Peyer's patch (tissue), 4 donors: Measurements from ENCODE around the gene HSDL2. TPM values are rescaled to one million over a fixed set of nuclear protein-coding genes. Genes with fewer than 3 reads are reported as not detected.

Experiments used
- DNase-seq, 3 donors: peaks; one replicate each; pipeline ENCODE4 v3.0.0-alpha.2; 2017 to 2019
- H3K27ac ChIP-seq, 4 donors: fragments of 200-600 bp; sonication (generic); one replicate each; pipeline ENCODE4 v1.5.1; 2016 to 2019
- H3K27me3 ChIP-seq, 2 donors: fragments of 200-600 bp; sonication (generic); one replicate each; pipeline ENCODE4 v1.5.1; 2019
- H3K36me3 ChIP-seq, 3 donors: fragments of 200-600 bp; sonication (generic); one replicate each; pipeline ENCODE4 v1.5.1; 2016 to 2019
- H3K4me1 ChIP-seq, 4 donors: fragments of 200-600 bp; sonication (generic); one replicate each; pipeline ENCODE4 v1.5.1; 2016 to 2019
- H3K4me3 ChIP-seq, 4 donors: fragments of 200-600 bp; sonication (generic); 1 replicate in 3 of 4; 2 replicates in 1 of 4; pipeline ENCODE4 v1.5.1; 2016 to 2019; ENCODE audit warnings: mild to moderate bottlenecking in 1 of 4
- H3K9me3 ChIP-seq, 4 donors: fragments of 200-600 bp; sonication (generic); one replicate each; pipeline ENCODE4 v1.5.1; 2016 to 2019; ENCODE audit warnings: mild to moderate bottlenecking in 1 of 4
- POLR2A ChIP-seq, 2 donors: fragments of 450-650 bp; IDR thresholded peaks; one replicate each; pipeline ENCODE4 v1.5.1; 2017; ENCODE audit warnings: antibody characterized with exemption in 2 of 2, mild to moderate bottlenecking in 2 of 2, moderate library complexity in 2 of 2
- total RNA-seq, 4 donors: library from RNA; depleted of rRNA; stranded (reverse); fragments of >200 nt; gene quantifications; one replicate each; pipeline ENCODE4 v1.1.0, GENCODE V29; 2016
- TF ChIP-seq, protein P1 (sequence below), 6 experiments: fragments of 450-650 bp in 4 of 6; fragments of 200-600 bp in 2 of 6; sonication (generic) in 1 of 6; IDR thresholded peaks; one replicate each; pipeline ENCODE4 v1.5.1; 2017 to 2019; ENCODE audit warnings: antibody characterized with exemption in 6 of 6, mild to moderate bottlenecking in 3 of 6, moderate library complexity in 1 of 6

HSDL2 gene
- total RNA-seq, result 10 to 100 TPM; 23.6 to 60.7 (median 39.9) TPM

DNA sequence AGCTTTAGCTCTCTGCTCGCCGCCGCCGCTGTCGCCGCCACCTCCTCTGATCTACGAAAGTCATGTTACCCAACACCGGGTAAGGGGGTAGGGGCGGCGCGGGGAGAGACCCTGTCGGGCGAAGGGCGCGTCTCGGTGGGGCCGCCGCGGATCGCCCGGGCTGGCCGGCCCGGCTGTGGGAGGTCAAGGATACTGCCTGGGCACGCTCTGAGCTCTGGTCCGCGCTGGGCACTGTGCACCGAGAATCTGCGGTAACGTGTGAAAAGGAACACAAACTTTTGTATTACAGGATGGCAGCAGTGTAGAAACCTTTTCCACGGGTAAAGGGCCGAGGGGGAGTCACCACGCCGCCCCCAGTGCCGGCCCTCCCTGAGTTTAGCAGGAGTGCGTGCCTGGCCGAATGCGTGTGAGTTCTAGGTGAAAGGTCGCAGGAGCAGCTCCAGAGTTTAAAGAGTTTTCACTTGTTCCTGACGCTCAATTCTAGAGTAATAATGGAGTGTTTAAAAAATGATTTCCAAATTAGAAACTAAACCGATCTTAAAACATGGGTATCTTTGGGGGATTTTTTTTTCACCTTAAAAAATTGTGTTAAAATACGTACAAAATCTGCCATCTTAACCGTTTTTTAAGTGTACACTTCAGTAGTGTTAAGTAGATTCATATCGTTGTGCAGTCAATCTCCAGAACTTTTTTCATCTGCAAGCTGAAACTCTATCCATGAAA lies at the start of gene HSDL2:
Gene HSDL2 (plus strand): TSS at position 7 of the 723 bp plus-strand sequence. CDS start 56 bp downstream, at position 63.
- Histone ChIP-seq H3K4me1 (peaks cover 0 to 22% (median 6%) of the 10 kb centered on the region in 4 donors), H3K36me3 (no peaks in the 10 kb centered on the region), H3K27ac (peak within 1 kb of the TSS; percentile 87 to 97 (median 97)), H3K4me3 (peak within 1 kb of the TSS; percentile 64 to 91 (median 78)), H3K9me3 (no peaks in the 10 kb centered on the region), H3K27me3 (no peaks in the 10 kb centered on the region)
- DNase-seq, result peak in 2 of 3 donors; percentile 54 to 70
- TF ChIP-seq, protein P1, sequence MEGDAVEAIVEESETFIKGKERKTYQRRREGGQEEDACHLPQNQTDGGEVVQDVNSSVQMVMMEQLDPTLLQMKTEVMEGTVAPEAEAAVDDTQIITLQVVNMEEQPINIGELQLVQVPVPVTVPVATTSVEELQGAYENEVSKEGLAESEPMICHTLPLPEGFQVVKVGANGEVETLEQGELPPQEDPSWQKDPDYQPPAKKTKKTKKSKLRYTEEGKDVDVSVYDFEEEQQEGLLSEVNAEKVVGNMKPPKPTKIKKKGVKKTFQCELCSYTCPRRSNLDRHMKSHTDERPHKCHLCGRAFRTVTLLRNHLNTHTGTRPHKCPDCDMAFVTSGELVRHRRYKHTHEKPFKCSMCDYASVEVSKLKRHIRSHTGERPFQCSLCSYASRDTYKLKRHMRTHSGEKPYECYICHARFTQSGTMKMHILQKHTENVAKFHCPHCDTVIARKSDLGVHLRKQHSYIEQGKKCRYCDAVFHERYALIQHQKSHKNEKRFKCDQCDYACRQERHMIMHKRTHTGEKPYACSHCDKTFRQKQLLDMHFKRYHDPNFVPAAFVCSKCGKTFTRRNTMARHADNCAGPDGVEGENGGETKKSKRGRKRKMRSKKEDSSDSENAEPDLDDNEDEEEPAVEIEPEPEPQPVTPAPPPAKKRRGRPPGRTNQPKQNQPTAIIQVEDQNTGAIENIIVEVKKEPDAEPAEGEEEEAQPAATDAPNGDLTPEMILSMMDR (IDR thresholded peaks at IDR 0.05), result no peak
- no peak for TF ChIP-seq POLR2A (IDR thresholded peaks at IDR 0.05)

DNA sequence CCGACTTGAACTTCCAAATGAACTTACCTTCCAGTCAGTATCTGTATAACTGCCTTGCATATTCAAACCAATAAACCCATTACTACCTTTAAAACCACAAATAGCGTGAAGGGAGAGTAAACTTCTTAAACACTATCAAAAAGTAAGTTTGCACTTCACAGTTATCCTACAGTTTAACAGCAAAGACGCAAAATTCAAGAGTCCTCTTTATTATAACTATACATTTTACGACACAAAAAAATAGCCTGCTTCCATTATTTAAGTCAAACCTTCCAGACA lies 48.3 kb upstream of the HSDL2 start:
- peak overlapping the region in 3 of 4 donors; percentile 6 to 37 (median 13) for H3K27ac ChIP-seq
- peak overlapping the region in 2 of 4 donors; percentile 89 to 92 for H3K4me3 ChIP-seq
- no peaks in the 10 kb centered on the region for H3K9me3 ChIP-seq
- DNase-seq, result no peak
- TF ChIP-seq, protein P1 (IDR thresholded peaks at IDR 0.05), result no peak
- no peak for TF ChIP-seq POLR2A (IDR thresholded peaks at IDR 0.05)
- no peaks in the 10 kb centered on the region for H3K27me3 ChIP-seq
- no peaks in the 10 kb centered on the region for H3K36me3 ChIP-seq
- peaks cover 0 to 26% (median 10%) of the 10 kb centered on the region in 4 donors for H3K4me1 ChIP-seq

DNA sequence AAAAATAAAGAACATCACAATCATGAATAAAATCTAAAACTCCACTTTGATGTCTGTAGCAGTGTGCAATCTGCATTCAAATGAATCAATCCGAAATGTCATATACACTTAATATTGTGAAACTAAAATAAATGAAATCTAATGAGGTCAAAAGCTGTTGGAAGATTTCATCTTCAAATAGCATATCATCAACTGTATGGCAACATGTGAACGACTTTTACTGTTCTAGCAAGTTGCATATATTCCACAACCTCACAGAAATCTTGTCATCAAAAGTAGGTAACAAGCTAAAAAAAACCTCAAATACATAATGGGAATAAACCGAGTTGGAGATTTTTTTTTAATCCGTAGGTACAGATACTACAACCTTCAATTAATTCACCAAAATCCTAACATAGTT lies 47.7 kb upstream of the HSDL2 start:
- Histone ChIP-seq H3K9me3 (no peaks in the 10 kb centered on the region), H3K4me3 (peak overlapping the region; percentile 84 to 96 (median 90)), H3K4me1 (peaks cover 0 to 20% (median 10%) of the 10 kb centered on the region in 4 donors), H3K27ac (peak overlapping the region; percentile 99 to 100 (median 100)), H3K27me3 (no peaks in the 10 kb centered on the region), H3K36me3 (no peaks in the 10 kb centered on the region)
- no peak for DNase-seq
- no peak for TF ChIP-seq POLR2A (IDR thresholded peaks at IDR 0.05)
- TF ChIP-seq, protein P1 (IDR thresholded peaks at IDR 0.05), result no peak

DNA sequence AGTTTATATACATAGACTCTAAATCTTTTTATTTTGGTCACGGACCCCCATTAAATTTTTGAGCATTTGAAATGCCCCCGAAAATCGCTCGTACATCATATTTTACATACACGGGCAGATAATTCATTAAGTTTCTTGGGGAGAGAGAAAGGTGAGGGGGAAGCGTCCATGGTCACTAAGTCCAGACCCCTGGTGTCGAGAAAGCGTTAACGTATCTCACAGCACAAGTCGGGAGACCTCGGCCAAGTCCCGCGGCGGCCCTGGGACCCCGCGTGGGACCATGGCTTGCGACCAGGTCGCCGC lies 47.3 kb upstream of the HSDL2 start:
- no peaks in the 10 kb centered on the region for H3K9me3 ChIP-seq
- DNase-seq, result no peak
- H3K36me3 ChIP-seq, result no peaks in the 10 kb centered on the region
- peak overlapping the region; percentile 84 to 96 (median 90) for H3K4me3 ChIP-seq
- H3K4me1 ChIP-seq, result peaks cover 0 to 19% (median 9%) of the 10 kb centered on the region in 4 donors
- H3K27me3 ChIP-seq, result no peaks in the 10 kb centered on the region
- no peak for TF ChIP-seq POLR2A (IDR thresholded peaks at IDR 0.05)
- TF ChIP-seq, protein P1 (IDR thresholded peaks at IDR 0.05), result peak in 4 of 6 experiments; percentile 6 to 33 (median 18)
- H3K27ac ChIP-seq, result peak overlapping the region; percentile 99 to 100 (median 100)

DNA sequence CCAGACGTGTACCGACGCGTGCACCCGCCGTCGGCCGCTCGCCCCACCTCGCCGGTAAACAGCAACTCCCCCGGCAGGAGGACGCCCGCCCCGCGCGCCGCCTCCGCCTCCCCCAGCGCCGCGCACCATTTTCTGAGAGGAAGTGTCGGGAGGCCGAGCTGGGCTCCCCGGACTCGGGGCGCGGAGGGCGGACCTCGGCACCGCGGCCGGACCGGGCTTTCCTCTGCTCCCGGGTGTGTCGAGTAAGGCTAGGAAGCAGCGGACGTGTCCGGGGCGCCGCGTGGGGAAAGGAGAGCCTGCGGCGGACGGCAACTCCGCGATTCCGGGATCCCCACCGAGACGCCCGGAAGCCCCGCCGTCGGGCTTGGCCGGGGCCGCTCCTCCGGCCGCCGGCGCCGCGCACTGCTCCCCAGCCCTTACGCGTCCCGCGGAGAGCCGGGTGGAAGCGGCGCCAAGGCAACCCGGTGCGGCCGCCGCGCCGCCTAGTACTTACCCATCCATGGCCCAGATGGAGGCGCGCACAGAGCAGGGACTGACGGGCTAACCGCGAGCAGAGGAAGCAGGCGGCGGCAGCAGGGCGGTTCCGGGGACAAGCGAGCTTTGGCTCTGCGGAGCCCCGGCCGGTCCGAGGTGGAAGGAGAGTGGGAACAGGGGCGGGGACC lies 46.8 kb upstream of the HSDL2 start, which contains the start of gene PTBP3:
Gene PTBP3 (minus strand): TSS at position 643 of the 662 bp plus-strand sequence. CDS start 35,754 bp downstream, outside the sequence.
- Histone ChIP-seq H3K4me1 (peaks cover 0 to 19% (median 8%) of the 10 kb centered on the region in 4 donors), H3K27me3 (no peaks in the 10 kb centered on the region), H3K4me3 (peak within 1 kb of the TSS; percentile 84 to 96 (median 90)), H3K27ac (peak within 1 kb of the TSS; percentile 99 to 100 (median 100)), H3K36me3 (no peaks in the 10 kb centered on the region), H3K9me3 (no peaks in the 10 kb centered on the region)
- TF ChIP-seq, protein P1 (IDR thresholded peaks at IDR 0.05), result peak in 1 of 6 experiments; percentile 3
- peak; percentile 89 to 93 for TF ChIP-seq POLR2A (IDR thresholded peaks at IDR 0.05)
- DNase-seq, result peak; percentile 74 to 92 (median 92)
